Measurements from ENCODE around the gene SH2D6. TPM values are rescaled to one million over a fixed set of nuclear protein-coding genes. Genes with fewer than 3 reads are reported as not detected.
A peak's percentile ranks its signal among the peaks of the same experiment; 100 is the strongest.

The SH2D6 gene
- polyA plus RNA-seq, 1 donor from 2014 or later = not detected

- no peaks in the 10 kb centered on the region for H3F3A ChIP-seq (ENCODE audit: insufficient read depth, low read length, poor library complexity, severe bottlenecking)
- TF ChIP-seq SMC3 (conservative IDR thresholded peaks at IDR 0.05; ENCODE audit: poor library complexity) = no peak
- TF ChIP-seq CTCF (IDR thresholded peaks at IDR 0.05; ENCODE audit: poor library complexity, severe bottlenecking) = no peak
- TF ChIP-seq POLR2AphosphoS5 (IDR thresholded peaks at IDR 0.05) = no peak
- TF ChIP-seq RAD21 (conservative IDR thresholded peaks at IDR 0.05) = no peak
- no peak for TF ChIP-seq TAF1 (IDR thresholded peaks at IDR 0.05; ENCODE audit: low read depth)
- no peak for TF ChIP-seq EP300 (conservative IDR thresholded peaks at IDR 0.05; ENCODE audit: poor library complexity, severe bottlenecking)
- TF ChIP-seq REST (IDR thresholded peaks at IDR 0.05; ENCODE audit: borderline replicate concordance) = no peak
- no peak for TF ChIP-seq MXI1 (conservative IDR thresholded peaks at IDR 0.05; ENCODE audit: poor library complexity, severe bottlenecking)
- no peaks in the 10 kb centered on the region for H3K27me3 ChIP-seq (ENCODE audit: insufficient read depth, low read depth, low read length)
- no peaks in the 10 kb centered on the region for H4K20me1 ChIP-seq (ENCODE audit: insufficient read depth)
- H3K4me3 ChIP-seq (ENCODE audit: low read length) = no peak overlapping the region
- no peak overlapping the region for H3K27ac ChIP-seq (ENCODE audit: low read length)
- no peak overlapping the region for H3K9ac ChIP-seq (ENCODE audit: low read length)
- H3K79me2 ChIP-seq (replicated peaks; ENCODE audit: insufficient read depth, low read length) = no peaks in the 10 kb centered on the region
- H3K9me2 ChIP-seq (ENCODE audit: insufficient read depth, low read length) = no peaks in the 10 kb centered on the region
- no peaks in the 10 kb centered on the region for H3K36me3 ChIP-seq (ENCODE audit: insufficient read depth, low read length)
- no peak overlapping the region for H2AFZ ChIP-seq (ENCODE audit: low read depth, low read length)
- no peak overlapping the region for H3K4me2 ChIP-seq (ENCODE audit: low read length)
- no peaks in the 10 kb centered on the region for H3K9me3 ChIP-seq (ENCODE audit: low read length)
Observed at GRCh38 chr2:85457043-85457442, 38.5 kb downstream of the SH2D6 start.

- no peaks in the 10 kb centered on the region for H3K36me3 ChIP-seq (ENCODE audit: insufficient read depth, low read length)
- H3F3A ChIP-seq (ENCODE audit: insufficient read depth, low read length, poor library complexity, severe bottlenecking) = no peaks in the 10 kb centered on the region
- no peak overlapping the region for H3K27ac ChIP-seq (ENCODE audit: low read length)
- no peak overlapping the region for H3K4me3 ChIP-seq (ENCODE audit: low read length)
- no peaks in the 10 kb centered on the region for H3K27me3 ChIP-seq (ENCODE audit: insufficient read depth, low read depth, low read length)
- no peaks in the 10 kb centered on the region for H3K9me2 ChIP-seq (ENCODE audit: insufficient read depth, low read length)
- no peak overlapping the region for H3K4me2 ChIP-seq (ENCODE audit: low read length)
- H4K20me1 ChIP-seq (ENCODE audit: insufficient read depth) = no peaks in the 10 kb centered on the region
- TF ChIP-seq EP300 (conservative IDR thresholded peaks at IDR 0.05; ENCODE audit: poor library complexity, severe bottlenecking) (peak; percentile 24), RAD21 (conservative IDR thresholded peaks at IDR 0.05) (no peak), CTCF (IDR thresholded peaks at IDR 0.05; ENCODE audit: poor library complexity, severe bottlenecking) (no peak), POLR2AphosphoS5 (IDR thresholded peaks at IDR 0.05) (peak; percentile 30), EZH2 (IDR thresholded peaks at IDR 0.05; ENCODE audit: borderline replicate concordance, insufficient read depth, low read length, poor library complexity, severe bottlenecking) (no peak)
- H3K9me3 ChIP-seq (ENCODE audit: low read length) = no peaks in the 10 kb centered on the region
- no peaks in the 10 kb centered on the region for H3K79me2 ChIP-seq (replicated peaks; ENCODE audit: insufficient read depth, low read length)
- H3K9ac ChIP-seq (ENCODE audit: low read length) = no peak overlapping the region
- no peak overlapping the region for H2AFZ ChIP-seq (ENCODE audit: low read depth, low read length)
Observed at GRCh38 chr2:85457877-85458316, 39.4 kb downstream of the SH2D6 start.
